K562 (cell line): ENCODE data around the gene BOD1L1. TPM values are rescaled to one million over a fixed set of nuclear protein-coding genes. Genes with fewer than 3 reads are reported as not detected.

Experiments used
- ATF1 ChIP-seq, 2 experiments: fragments of 450-650 bp in 1 of 2; IDR thresholded peaks; 2 replicates each; pipeline ENCODE4 v1.6.1; 2016; ENCODE audit warnings: missing compliant biosample characterization in 1 of 2, missing genetic modification characterization in 1 of 2
- ETS2 ChIP-seq: IDR thresholded peaks from 2 replicates; pipeline ENCODE4 v1.6.1; 2016; ENCODE audit warnings: borderline replicate concordance, missing genetic modification characterization, mild to moderate bottlenecking, moderate library complexity, missing compliant biosample characterization; ENCODE audit not compliant: poor library complexity, severe bottlenecking
- FOXA3 ChIP-seq, 2 experiments: fragments of 450-650 bp in 1 of 2; sonication (generic) in 1 of 2; formaldehyde crosslinking; IDR thresholded peaks in 1 of 2; conservative IDR thresholded peaks in 1 of 2; 2 replicates each; pipeline versions ENCODE4 v1.4.0 to v1.8.0; 2020 to 2022; ENCODE audit warnings: mild to moderate bottlenecking in 2 of 2, missing genetic modification reagents in 1 of 2
- GABPA ChIP-seq: fragments of 200-800 bp; sonication (Bioruptor generic); conservative IDR thresholded peaks from 2 replicates; pipeline ENCODE4 v1.6.1; 2016; ENCODE audit warnings: low read depth, missing genetic modification characterization, missing compliant biosample characterization
- HNRNPLL ChIP-seq: fragments of 200-400 bp; formaldehyde crosslinking; IDR thresholded peaks from 2 replicates; pipeline ENCODE4 v1.6.1; 2017; ENCODE audit warnings: low read length, low read depth, mild to moderate bottlenecking; ENCODE audit not compliant: poor library complexity, severe bottlenecking
- KLF6 ChIP-seq: fragments of 250-450 bp; sonication (Bioruptor Pico); IDR thresholded peaks from 2 replicates; pipeline ENCODE4 v1.4.0; 2020; ENCODE audit warnings: mild to moderate bottlenecking, moderate library complexity, borderline replicate concordance
- NFIC ChIP-seq: fragments of 450-650 bp; IDR thresholded peaks from 2 replicates; pipeline ENCODE4 v1.6.1; 2017; ENCODE audit warnings: mild to moderate bottlenecking, inconsistent platforms
- POLR3A ChIP-seq: IDR thresholded peaks from 2 replicates; pipeline ENCODE4 v1.6.1; 2011; ENCODE audit warnings: borderline replicate concordance, mild to moderate bottlenecking, moderate library complexity; ENCODE audit not compliant: insufficient read length, insufficient read depth; ENCODE audit errors: extremely low read depth
- SRSF9 ChIP-seq: fragments of 200-400 bp; formaldehyde crosslinking; IDR thresholded peaks from 2 replicates; pipeline ENCODE4 v1.6.1; 2017; ENCODE audit warnings: low read depth, low read length, borderline replicate concordance
- ZBTB17 ChIP-seq: fragments of 450-650 bp; formaldehyde crosslinking; IDR thresholded peaks from 2 replicates; pipeline ENCODE4 v1.4.0; 2020; ENCODE audit warnings: mild to moderate bottlenecking
- ZNF165 ChIP-seq: fragments of 250-450 bp; sonication (Bioruptor Pico); IDR thresholded peaks from 2 replicates; pipeline ENCODE4 v1.4.0; 2020; ENCODE audit warnings: borderline replicate concordance
- polyA plus RNA-seq, 8 experiments: library from polyadenylated mRNA; depleted of rRNA in 4 of 8; stranded (reverse) in 5 of 8; unstranded in 3 of 8; fragments of >200 nt; fragmentation: Nextera tagmentation in 2 of 8; fragmentation: Illumina TruSeq in 1 of 8; extraction: Ambion mirVana in 2 of 8; extraction: Trizol in 1 of 8; gene quantifications; 2 replicates each; pipeline versions ENCODE4 v1.2.1 to v1.2.3, GENCODE V29; 2011 to 2014; ENCODE audit warnings: inconsistent platforms in 1 of 8, missing spikeins in 1 of 8
- total RNA-seq, 7 experiments: library from RNA; depleted of rRNA in 6 of 7; stranded (reverse); fragments of >200 nt in 6 of 7; fragmentation: Illumina TruSeq in 2 of 7; extraction: Trizol in 2 of 7; gene quantifications; 2 replicates each; pipeline versions ENCODE4 v1.2.1 to v1.2.3, GENCODE V29; 2011 to 2021; ENCODE audit warnings: low replicate concordance in 1 of 7
- TF ChIP-seq, protein P1 (sequence below), 2 experiments: IDR thresholded peaks in 1 of 2; conservative IDR thresholded peaks in 1 of 2; 2 replicates each; pipeline ENCODE4 v1.6.1; 2016; ENCODE audit warnings: low read depth in 2 of 2, mild to moderate bottlenecking in 1 of 2, missing compliant biosample characterization in 1 of 2, missing genetic modification characterization in 1 of 2, moderate library complexity in 1 of 2
- TF ChIP-seq, protein P2 (sequence below): sonication (generic); formaldehyde crosslinking; IDR thresholded peaks from 2 replicates; pipeline ENCODE4 v1.8.0; 2022; ENCODE audit warnings: missing genetic modification reagents, mild to moderate bottlenecking, borderline replicate concordance
- TF ChIP-seq, protein P3 (sequence below), 2 experiments: fragments of 450-650 bp in 1 of 2; IDR thresholded peaks; 2 replicates each; pipeline ENCODE4 v1.6.1; 2011 to 2017; ENCODE audit warnings: low read depth in 2 of 2, antibody characterized with exemption in 1 of 2, borderline replicate concordance in 1 of 2, low read length in 1 of 2, mild to moderate bottlenecking in 1 of 2, mixed read lengths in 1 of 2; ENCODE audit not compliant: control insufficient read depth in 1 of 2
- TF ChIP-seq, protein P4 (sequence below): fragments of 450-650 bp; IDR thresholded peaks from 2 replicates; pipeline ENCODE4 v1.6.1; 2016

BOD1L1 gene
- total and polyA plus RNA-seq, 9 of the 15 experiments (the other 6 are each of a cell fraction or from before 2014, with no cell fraction given) = 4.8 to 23.2 (median 17.7) TPM

DNA sequence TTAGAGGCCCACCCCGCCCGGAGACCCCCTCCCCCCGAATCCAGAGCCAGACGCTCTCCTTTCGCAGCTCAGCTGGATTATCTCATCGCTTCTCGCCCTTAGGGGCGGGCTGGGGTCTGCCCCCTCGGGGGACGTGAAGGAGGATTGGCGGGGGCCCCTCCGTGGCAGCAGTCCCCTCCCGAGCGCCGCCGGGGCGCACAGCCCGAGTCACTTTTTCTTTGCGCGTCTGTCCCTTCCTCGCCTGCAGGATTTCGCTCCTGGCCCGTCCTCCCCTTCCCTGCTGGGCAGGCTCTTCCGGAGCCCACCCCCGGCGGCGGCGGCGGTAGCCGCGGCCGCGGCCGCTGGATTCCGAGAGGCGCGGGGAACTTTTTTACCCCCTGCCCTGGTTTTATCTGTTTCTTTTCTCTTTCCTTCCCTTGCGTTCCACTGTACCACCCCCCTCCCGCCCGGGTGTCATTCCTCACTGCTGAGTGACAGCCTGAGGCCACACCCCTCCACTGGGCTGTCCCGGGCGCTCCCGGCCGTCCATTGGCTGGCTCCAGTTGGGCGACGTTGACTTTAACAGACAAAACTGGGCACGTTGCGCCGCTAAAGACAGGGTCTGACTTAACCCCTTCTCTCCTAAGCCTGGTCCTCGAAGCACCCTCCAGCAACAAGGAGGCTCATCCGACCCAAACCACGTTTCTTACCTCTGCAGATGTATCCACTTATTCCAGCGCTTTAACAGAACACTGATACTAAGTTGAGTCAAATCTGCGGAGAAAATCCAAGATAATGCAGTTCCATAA, 82.7 kb downstream of the BOD1L1 start (continued):
- TF ChIP-seq POLR3A (no peak), HNRNPLL (peak; percentile 49), ATF1 (CRISPR knock-in tag; IDR thresholded peaks at IDR 0.05) (no peak), ATF1 (tag; IDR thresholded peaks at IDR 0.05) (peak; percentile 82), SRSF9 (no peak), ETS2 (tag) (no peak), FOXA3 (CRISPR knock-in tag; conservative IDR thresholded peaks at IDR 0.05 in 1 of 2, IDR thresholded peaks at IDR 0.05 in 1 of 2) (no peak), GABPA (tag) (0 out of 2 replicates have a peak, but pooled peaks have one; percentile 19), ZNF165 (CRISPR knock-in tag) (no peak), NFIC (0 out of 2 replicates have a peak, but pooled peaks have one; percentile 7), ZBTB17 (CRISPR knock-in tag) (no peak), KLF6 (no peak)
- TF ChIP-seq, protein P1, sequence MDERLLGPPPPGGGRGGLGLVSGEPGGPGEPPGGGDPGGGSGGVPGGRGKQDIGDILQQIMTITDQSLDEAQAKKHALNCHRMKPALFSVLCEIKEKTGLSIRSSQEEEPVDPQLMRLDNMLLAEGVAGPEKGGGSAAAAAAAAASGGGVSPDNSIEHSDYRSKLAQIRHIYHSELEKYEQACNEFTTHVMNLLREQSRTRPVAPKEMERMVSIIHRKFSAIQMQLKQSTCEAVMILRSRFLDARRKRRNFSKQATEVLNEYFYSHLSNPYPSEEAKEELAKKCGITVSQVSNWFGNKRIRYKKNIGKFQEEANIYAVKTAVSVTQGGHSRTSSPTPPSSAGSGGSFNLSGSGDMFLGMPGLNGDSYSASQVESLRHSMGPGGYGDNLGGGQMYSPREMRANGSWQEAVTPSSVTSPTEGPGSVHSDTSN (CRISPR knock-in tag; IDR thresholded peaks at IDR 0.05; ENCODE audit: low read depth) = peak; percentile 87
- TF ChIP-seq, protein P1 (tag; conservative IDR thresholded peaks at IDR 0.05; ENCODE audit: low read depth) = peak; percentile 97
- TF ChIP-seq, protein P2, sequence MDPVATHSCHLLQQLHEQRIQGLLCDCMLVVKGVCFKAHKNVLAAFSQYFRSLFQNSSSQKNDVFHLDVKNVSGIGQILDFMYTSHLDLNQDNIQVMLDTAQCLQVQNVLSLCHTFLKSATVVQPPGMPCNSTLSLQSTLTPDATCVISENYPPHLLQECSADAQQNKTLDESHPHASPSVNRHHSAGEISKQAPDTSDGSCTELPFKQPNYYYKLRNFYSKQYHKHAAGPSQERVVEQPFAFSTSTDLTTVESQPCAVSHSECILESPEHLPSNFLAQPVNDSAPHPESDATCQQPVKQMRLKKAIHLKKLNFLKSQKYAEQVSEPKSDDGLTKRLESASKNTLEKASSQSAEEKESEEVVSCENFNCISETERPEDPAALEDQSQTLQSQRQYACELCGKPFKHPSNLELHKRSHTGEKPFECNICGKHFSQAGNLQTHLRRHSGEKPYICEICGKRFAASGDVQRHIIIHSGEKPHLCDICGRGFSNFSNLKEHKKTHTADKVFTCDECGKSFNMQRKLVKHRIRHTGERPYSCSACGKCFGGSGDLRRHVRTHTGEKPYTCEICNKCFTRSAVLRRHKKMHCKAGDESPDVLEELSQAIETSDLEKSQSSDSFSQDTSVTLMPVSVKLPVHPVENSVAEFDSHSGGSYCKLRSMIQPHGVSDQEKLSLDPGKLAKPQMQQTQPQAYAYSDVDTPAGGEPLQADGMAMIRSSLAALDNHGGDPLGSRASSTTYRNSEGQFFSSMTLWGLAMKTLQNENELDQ = no peak
- TF ChIP-seq, protein P3, sequence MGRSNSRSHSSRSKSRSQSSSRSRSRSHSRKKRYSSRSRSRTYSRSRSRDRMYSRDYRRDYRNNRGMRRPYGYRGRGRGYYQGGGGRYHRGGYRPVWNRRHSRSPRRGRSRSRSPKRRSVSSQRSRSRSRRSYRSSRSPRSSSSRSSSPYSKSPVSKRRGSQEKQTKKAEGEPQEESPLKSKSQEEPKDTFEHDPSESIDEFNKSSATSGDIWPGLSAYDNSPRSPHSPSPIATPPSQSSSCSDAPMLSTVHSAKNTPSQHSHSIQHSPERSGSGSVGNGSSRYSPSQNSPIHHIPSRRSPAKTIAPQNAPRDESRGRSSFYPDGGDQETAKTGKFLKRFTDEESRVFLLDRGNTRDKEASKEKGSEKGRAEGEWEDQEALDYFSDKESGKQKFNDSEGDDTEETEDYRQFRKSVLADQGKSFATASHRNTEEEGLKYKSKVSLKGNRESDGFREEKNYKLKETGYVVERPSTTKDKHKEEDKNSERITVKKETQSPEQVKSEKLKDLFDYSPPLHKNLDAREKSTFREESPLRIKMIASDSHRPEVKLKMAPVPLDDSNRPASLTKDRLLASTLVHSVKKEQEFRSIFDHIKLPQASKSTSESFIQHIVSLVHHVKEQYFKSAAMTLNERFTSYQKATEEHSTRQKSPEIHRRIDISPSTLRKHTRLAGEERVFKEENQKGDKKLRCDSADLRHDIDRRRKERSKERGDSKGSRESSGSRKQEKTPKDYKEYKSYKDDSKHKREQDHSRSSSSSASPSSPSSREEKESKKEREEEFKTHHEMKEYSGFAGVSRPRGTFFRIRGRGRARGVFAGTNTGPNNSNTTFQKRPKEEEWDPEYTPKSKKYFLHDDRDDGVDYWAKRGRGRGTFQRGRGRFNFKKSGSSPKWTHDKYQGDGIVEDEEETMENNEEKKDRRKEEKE (IDR thresholded peaks at IDR 0.05; ENCODE audit: borderline replicate concordance in 1 of 2, control insufficient read depth in 1 of 2, low read depth in 2 of 2, low read length in 1 of 2) = no peak
- TF ChIP-seq, protein P4, sequence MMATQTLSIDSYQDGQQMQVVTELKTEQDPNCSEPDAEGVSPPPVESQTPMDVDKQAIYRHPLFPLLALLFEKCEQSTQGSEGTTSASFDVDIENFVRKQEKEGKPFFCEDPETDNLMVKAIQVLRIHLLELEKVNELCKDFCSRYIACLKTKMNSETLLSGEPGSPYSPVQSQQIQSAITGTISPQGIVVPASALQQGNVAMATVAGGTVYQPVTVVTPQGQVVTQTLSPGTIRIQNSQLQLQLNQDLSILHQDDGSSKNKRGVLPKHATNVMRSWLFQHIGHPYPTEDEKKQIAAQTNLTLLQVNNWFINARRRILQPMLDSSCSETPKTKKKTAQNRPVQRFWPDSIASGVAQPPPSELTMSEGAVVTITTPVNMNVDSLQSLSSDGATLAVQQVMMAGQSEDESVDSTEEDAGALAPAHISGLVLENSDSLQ = peak; percentile 99
